ENCODE results near the gene ANKRD33.

The ANKRD33 gene

DNA sequence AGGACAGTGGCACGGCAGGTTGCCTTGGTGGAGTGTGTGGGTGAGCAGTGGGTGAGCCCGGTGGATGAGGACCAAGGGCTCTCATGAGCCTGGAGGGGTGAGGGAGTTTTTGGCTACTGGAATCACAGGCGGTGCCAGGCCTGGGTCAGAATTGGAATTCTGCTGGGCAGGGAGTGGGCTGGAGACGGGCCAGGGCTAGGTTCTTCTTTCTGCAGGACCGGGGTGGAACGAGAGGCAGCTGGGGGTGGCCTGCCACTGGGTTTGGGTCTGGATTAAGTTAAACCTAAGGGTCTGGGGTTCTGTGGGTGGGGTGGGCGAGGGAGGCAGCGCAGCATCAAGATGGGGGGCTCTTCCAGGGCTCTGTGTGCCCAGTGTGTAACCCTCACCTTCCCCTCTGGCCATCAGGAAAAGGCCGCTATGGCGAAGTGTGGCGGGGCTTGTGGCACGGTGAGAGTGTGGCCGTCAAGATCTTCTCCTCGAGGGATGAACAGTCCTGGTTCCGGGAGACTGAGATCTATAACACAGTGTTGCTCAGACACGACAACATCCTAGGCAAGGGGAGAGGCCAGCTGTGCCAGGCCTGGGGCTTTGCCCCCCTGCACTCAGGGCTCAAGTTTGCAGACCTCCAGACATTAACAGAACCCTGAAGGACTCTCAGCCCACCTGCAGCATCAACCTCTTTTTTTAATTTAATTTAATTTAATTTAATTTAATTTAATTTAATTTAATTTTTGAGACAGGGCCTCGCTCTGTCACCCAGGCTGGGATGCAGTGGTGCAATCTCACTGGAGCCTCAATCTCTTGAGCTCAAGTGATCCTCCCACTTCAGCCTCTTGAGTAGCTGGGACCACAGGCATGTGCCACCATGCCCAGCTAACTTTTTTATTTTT, 26.4 kb downstream of the ANKRD33 start:
- no peak for DNase-seq (ENCODE audit: low read depth in 2 of 2, low spot score in 1 of 2)

DNA sequence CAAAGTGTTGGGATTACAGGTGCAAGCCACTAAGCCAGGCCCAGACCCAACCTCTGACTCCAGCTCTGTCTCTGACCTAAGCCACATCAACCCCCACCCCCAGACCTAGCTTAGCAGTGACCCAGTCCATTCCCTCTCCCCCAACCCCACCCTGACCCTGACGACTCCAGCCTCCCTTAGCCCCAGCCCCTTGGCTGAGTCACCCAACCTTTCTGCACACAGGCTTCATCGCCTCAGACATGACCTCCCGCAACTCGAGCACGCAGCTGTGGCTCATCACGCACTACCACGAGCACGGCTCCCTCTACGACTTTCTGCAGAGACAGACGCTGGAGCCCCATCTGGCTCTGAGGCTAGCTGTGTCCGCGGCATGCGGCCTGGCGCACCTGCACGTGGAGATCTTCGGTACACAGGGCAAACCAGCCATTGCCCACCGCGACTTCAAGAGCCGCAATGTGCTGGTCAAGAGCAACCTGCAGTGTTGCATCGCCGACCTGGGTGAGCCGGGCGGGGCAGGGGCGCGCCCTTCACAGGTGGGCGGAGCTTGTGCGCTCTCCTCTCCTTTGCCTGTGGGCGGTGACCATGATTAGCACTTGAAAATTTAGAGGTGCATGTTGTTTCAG, 27.2 kb downstream of the ANKRD33 start:
- no peak for DNase-seq (ENCODE audit: low read depth in 2 of 2, low spot score in 1 of 2)

DNA sequence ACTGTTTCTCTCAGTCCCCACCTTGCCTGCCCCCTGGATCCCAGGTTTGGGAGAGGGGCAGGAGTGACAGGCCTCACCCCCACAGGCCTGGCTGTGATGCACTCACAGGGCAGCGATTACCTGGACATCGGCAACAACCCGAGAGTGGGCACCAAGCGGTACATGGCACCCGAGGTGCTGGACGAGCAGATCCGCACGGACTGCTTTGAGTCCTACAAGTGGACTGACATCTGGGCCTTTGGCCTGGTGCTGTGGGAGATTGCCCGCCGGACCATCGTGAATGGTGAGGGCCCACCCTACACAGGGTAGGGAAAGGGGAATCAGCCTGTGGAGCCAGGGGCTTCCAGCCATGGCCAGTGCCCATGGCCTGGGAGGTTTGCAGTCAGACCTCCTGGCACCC, 28.0 kb downstream of the ANKRD33 start:
- no peak for DNase-seq (ENCODE audit: low read depth in 2 of 2, low spot score in 1 of 2)

DNA sequence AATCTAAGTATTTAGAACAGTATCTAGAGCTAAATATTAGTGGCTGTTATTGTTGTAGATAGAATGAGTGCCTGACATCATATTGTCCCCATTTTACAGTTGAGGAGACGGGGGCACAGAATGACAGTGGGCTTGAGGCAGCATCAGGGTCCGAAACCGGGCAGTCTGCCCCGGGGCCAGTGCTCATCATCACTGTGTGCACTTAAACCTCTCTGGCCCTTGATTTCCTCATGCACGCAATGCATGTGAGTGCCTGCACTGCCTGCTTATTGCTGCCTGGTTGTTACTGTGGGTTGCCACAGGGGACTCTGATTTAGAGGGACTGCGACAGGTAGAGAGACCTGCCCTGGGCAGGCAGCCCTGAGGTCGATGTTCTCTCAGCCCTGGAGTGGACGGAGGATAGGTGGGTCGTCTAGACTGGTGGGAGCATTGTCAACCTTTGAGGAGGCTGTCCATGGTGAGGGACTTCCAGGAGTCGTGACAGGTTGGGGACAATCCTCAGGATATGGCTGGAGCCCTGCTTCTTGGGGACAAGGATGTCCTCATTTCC, 29.2 kb downstream of the ANKRD33 start:
- no peak for DNase-seq (ENCODE audit: low read depth in 2 of 2, low spot score in 1 of 2)

DNA sequence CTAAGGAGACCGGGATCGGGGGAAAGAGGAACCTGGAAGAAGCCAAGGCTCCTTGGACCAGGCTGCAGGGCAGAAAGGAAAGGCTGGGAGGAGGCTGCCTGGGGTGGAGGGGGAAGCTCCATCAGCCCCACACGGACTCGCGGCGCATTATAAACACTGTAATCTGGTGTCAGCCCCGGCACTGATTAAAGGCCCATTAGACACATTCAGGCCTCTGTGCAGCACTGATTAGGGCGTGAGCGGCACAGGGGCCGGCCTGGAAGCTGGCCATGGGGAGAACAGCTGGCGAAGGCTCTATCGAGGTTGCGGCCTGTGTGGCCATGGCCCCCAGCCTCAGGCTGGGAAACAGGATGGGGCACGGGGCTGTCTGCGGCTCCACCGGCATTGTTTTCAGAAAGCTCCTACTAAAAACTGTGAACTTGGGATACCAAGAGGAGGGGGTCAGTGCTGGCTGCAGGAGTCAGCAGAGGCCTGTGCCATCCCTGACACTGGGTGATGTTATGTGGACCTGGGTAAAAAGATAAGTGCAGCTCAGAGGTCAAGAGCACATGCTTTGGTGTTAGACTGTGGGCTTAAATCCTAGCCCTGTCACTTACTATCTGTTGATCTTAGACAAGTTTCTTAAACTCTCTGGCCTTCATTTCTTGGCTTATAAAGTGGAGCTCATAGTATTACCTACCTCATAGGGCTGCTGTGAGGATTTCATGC, 30.0 kb downstream of the ANKRD33 start:
- no peak for DNase-seq (ENCODE audit: low read depth in 2 of 2, low spot score in 1 of 2)

DNA sequence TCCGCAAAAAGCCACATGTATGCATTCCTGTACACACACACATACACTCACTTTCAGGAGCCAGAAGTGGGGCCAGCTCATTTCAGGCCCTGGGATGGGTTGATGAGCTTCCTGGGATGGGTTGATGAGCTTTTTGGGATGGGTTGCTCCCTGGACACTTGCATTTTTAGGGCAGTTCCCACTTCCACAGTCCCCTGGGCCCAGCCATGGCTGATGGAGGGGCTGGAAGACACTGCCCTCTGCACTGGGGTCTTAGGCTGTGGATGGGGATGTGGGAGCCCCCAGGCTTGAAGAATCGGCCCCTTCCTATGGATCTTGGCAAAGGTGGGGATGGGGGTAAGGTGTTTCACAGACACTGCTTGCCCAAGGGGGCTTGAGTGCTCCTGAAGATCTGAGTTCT, 32.1 kb downstream of the ANKRD33 start:
- DNase-seq (ENCODE audit: low read depth in 2 of 2, low spot score in 1 of 2), result no peak

DNA sequence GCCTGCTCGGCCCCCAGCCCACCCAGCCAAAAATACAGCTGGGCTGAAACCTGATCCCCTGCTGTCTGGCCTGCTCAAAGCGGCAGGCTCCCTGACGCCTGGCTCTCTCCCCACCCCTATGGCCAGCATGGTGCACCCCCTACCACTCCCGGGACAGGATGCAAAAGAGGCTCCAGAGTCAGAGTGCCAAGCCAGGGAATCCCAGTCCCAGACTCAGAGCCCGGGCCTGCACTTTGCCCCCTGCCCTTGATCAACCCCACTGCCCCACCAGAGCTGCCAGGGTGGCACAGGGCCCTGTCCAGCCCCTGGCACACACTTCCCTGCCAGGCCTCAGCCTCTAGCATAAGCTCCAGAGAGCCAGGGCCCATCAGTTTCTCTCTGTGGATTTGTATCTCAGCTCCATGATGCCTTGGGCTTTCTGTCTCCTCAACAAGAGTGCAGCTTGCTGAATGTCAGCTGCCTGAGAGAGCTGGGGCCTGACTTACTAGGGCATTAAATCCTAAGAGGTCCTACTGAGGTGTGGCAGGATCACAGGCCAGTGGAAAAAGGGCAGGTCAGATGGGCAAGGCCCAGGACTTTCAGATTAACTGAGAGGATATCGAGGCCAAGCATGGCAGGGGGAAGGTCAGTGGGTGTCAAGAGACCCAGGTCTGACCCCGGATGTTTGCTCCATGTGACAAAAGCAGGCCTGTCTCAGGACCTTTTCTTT, 33.3 kb downstream of the ANKRD33 start:
- no peak for DNase-seq (ENCODE audit: low read depth in 2 of 2, low spot score in 1 of 2)

DNA sequence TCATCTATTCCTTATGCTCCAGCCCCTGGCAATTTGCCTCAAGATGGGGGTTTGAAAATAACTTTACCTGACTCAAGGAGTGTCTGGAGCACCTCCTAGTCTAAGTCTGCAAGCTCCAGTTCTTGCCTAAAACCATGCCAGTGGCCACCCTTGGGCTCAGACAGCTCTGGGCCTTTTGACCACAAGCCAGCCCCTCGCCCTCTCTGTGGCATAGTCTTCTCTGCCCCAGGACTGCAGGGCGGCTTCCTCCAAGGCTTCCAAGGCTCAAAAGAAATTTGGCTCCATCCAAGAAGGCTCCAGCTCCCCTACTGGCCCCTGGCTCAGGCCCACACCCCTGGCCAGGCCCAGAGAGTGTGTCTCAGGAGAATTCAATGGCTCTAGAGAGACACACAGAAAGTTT, 34.2 kb downstream of the ANKRD33 start:
- no peak for DNase-seq (ENCODE audit: low read depth in 2 of 2, low spot score in 1 of 2)

DNA sequence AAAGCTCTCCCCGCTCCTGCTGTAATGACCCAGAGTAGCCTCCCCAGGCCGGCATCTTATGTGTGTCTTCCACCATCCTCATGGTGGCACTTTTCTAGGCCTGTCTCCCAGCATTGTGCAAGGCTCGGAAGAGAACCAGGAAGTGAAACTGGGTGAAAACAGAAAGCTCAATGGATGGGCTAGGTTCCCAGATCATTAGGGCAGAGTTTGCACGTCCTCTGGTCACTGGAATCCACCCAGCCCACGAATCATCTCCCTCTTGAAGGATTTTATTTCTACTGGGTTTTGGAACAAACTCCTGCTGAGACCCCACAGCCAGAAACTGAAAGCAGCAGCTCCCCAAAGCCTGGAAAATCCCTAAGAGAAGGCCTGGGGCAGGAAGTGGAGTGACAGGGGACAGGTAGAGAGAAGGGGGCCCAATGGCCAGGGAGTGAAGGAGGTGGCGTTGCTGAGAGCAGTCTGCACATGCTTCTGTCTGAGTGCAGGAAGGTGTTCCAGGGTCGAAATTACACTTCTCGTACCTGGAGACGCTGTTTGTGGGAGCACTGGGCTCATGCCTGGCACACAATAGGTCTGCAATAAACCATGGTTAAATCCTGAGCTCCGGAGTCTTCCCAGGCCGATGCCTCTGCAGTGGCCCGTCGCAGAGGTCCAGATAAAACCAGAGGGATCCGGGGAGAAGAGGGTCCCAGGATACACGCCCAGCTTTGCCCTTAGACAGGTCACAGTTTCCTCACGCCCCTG, 35.0 kb downstream of the ANKRD33 start:
- no peak for DNase-seq (ENCODE audit: low read depth in 2 of 2, low spot score in 1 of 2)

DNA sequence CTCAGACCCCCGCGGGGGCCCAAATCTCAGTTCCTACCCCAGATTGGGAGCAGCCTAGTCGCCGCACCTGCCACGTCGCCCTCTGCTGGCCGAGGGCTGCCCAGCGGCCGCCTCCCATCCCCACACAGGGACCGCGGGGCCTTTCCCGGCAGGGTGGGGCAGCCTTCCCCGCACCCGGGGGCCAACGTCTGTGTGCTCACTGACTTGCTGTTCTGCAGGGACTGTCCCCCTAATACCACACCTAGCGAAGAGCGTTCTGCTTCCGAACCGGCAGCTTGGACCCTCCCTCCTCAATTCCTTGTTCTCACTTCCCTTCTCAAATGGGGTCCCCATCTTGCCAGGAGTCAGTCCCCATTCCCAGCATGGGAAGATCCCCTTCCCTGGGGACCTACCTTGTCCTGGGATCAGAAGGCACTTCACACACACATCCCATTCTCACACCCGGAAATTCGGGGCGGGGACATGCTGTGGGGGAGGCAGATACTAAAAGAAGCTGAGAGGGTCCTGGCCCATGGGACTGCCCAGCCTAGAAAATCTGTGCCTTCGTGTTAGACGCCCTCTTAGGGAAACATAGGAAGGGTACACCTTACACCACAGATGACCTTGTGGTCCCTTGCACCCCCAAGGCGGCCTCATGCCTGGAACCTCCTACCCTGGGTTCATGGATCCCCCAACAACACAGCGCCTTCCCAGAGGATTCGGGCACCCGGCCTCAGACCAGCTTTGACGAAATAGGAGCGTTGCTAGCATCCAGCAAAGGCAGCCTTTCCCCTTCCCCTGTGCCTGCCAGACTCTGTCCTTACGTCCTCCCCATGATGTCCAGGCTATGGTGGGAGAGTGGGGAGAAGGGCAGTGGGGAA, 35.8 kb downstream of the ANKRD33 start:
- peak in 1 of 2 donors; percentile 34 for DNase-seq (ENCODE audit: low read depth in 2 of 2, low spot score in 1 of 2)

DNA sequence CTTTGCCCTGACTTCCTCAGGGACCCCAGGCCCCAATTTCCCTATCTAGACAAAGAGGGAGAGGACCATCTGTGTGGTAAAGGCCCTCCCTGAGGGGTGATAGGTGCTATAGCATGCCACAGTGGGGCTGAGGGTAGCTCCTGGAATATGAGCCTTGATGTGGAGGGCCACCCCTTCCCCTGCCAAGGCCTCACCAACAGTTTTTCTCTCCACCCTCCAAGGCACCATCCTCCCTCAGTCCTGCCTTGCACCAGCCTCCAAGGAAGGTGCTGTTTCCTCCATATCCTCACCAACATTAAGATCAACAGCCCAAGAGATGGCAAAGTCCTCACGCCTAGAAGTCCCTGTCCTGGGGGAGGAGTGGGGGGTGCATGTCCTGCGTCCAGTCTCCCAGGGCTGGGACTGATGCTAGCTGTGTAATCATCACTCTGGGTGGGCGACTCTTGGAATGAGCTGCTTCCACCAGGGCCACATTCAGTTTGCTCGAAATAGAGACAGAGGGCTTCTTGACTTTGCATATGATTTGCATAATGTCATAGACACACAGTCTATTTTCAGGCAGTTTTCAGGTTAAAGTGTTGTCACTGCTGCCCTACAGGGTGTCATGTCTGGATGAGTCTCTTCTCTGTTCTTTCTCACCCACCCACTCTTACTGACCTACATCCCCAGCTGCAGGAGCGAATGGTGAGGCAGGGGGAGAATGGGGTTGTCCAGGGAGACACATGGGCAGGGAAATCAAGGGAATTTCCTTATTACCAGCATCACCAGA, 36.8 kb downstream of the ANKRD33 start:
- no peak for DNase-seq (ENCODE audit: low read depth in 2 of 2, low spot score in 1 of 2)

DNA sequence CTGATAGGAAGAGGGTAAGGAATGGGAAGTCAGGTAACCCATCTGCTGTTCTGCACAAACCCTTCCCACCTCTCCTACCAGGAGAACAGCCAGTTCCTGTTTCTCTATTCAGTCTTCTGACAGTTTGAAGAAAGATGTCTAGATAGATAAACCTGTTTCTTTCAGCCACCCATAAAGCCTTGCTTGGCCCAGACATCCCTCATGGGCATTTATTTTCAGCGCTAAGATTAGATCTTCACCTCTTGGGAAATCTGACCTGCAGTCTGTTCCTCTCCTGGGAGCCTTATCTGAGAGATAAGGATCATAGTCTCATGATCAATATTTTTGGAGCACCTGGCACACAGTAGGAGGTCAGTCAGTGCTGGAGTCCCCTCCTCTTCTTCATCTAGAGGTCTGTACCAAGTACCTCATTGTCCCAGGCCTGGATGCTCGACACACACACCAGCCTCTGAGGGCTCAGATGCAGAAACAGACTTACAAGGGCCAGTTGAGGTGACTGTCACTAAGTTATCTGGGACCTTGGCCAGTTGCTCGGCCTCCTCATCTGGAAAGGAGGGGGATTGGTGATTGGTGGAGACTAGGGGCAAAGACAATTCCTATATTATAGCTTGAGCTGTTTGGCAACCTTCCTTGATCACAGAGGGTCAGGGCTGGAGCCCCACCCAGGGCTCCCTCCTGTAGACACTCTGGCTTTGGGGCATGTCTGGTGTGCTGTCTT, 37.6 kb downstream of the ANKRD33 start:
- no peak for DNase-seq (ENCODE audit: low read depth in 2 of 2, low spot score in 1 of 2)

DNA sequence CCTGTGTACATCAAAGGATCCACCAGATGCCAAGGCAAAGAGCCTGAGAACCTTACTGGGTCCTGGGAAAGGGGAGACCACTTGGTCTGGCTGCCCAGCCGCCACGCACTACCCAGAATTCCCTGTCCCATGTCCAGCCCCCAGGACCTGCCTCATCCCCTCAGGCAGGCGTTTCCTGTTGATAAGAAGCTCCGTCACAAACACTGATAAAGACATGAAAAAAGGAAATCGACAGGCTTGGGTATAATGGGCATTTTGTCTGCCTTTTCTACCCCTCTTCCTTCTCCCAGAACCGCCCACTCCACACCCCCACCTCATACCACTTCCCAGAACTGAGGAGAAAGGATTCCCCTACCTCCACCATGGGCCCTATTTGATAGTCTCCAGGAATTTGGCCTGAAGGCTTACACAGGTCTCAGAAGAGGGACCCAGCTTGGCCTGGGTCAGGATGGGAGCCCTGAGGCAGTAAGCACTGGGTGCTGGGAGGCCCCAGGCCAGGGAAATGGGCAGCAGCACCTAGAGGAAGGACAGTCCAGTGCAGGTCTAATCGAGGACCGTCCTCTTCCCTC, 38.2 kb downstream of the ANKRD33 start:
- DNase-seq (ENCODE audit: low read depth in 2 of 2, low spot score in 1 of 2), result no peak

DNA sequence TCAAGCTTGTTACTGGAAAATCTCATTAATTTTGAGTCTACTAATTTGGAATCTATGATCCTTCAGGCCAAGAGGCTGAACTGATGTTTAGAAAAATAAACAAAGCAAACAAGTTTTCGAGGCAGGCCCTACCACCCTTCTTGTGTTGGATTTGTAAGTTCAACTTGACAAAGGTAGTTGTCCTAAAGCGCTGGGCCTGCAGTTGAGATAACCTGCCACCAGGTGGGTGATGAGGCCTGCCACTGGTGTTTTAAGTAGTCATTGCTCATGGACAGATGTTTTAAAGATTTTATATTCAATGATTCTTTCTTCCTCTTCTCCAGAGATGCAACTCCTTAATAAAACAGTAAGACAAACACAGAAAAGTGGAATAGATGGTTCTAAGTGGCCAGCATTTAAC, 38.8 kb downstream of the ANKRD33 start:
- peak in 1 of 2 donors; percentile 6 for DNase-seq (ENCODE audit: low read depth in 2 of 2, low spot score in 1 of 2)

DNA sequence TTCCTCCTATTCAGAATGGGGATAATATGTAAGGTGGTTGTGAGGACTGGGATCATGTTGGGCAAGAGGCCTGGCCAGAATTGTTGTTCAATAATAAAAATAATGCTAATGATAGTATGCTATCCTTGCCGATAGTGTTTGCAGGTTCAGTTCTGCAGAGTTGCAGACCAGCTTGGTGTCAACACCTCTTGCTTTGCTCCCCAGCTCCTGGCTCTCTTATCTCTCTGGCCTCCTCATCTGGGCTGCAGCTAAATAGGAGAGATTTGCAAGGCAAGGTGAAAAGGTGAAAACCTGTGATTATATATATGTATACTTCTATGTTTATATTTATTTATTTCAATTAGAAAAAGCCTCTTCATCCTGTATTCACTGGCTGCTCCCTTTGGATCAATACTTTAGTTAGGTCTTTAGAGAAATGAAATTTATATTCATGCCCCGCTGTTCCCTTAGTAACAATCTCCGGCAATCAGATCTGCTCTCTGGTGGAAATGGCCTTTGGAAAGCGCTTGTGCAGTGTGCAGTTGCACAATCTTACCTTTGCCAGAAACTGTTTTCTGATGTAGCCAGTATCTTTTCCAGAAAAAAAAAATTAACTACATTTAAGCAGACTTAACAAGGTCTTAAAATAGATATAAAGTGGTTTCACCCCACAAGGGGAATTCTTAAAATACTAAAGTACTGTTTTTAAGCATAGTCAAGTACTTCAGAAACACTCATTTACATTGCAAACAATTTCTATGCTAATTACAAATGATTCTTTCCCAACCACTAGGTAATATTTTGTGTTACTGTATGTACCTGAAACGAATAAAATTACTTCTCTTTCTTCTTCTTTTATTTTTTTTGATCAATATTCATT, 44.5 kb downstream of the ANKRD33 start:
- no peak for DNase-seq (ENCODE audit: low read depth in 2 of 2, low spot score in 1 of 2)

DNA sequence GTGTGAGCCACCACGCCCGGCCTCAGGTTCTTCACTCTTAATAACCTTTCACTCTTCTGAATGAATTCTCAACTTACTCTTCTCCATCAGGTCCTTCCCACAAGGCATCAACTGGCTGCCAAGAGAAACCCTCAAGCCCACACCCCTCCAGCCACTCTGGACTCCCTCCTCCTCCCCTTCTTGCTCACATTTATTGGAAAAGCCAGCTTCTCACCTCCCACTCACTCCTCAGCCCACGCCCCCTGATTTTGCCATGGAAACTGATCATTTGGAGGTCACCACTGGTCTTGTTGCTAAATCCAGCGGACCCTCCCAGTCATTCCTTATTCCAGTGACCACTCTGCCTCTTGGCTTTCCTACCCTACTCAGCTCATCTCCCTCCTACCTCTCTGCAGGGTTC, 46.2 kb downstream of the ANKRD33 start:
- DNase-seq (ENCODE audit: low read depth in 2 of 2, low spot score in 1 of 2), result no peak

DNA sequence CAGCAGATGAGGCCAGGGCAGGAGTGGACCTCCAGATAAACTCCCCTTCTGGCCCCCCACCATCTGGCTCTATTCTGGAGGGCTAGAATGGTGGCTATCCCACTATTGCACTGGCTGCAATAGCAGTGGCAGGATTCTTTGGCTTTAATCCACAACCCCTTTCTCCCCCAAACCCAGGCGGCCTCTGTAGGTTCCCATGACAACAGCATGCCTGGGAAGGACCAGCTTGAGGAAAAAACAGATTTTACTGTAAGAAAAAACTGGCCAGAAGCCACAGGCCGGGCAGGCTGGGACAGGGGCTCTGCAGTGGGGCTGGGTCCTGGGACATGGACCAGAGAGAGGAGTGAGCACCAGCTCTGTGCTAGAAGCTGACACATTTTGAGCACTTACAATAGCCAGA, 50.0 kb downstream of the ANKRD33 start:
- DNase-seq (ENCODE audit: low read depth in 2 of 2, low spot score in 1 of 2), result no peak

All from stimulated activated CD8-positive, alpha-beta memory T cell treated with anti-CD3 and anti-CD28 coated beads, Interleukin-4, amount 100 ng/mL, for 1 hour (primary cell).